Smooth muscle cell (in vitro differentiated cells): ENCODE measurements around the gene GNS. TPM values are rescaled to one million over a fixed set of nuclear protein-coding genes. Genes with fewer than 3 reads are reported as not detected.

Source experiments
- DNase-seq: peaks from one replicate; lab custom pipeline; 2025; ENCODE audit not compliant: unreplicated experiment; lab: John Stamatoyannopoulos, UW
- H2AFZ ChIP-seq: fragments of 200-600 bp; sonication (generic); 2 replicates; pipeline ENCODE4 v1.6.0; 2016; ENCODE audit warnings: antibody characterized with exemption, low read depth, mild to moderate bottlenecking
- H3F3A ChIP-seq: fragments of 200-600 bp; sonication (generic); 2 replicates; pipeline ENCODE4 v1.6.0; 2017; ENCODE audit warnings: antibody characterized with exemption, low read depth
- H3K27ac ChIP-seq: fragments of 200-600 bp; sonication (generic); 2 replicates; pipeline ENCODE4 v1.5.1; 2016; ENCODE audit warnings: low read depth, mild to moderate bottlenecking
- H3K27me3 ChIP-seq: fragments of 200-600 bp; sonication (generic); 2 replicates; pipeline ENCODE4 v1.6.1; 2016; ENCODE audit warnings: low read depth, mild to moderate bottlenecking
- H3K36me3 ChIP-seq: fragments of 200-600 bp; sonication (generic); 2 replicates; pipeline ENCODE4 v1.5.1; 2016; ENCODE audit warnings: low read depth
- H3K4me1 ChIP-seq: fragments of 200-600 bp; sonication (generic); 2 replicates; pipeline ENCODE4 v1.5.1; 2016; ENCODE audit warnings: low read depth
- H3K4me2 ChIP-seq: fragments of 200-600 bp; sonication (generic); 2 replicates; pipeline ENCODE4 v1.6.0; 2016; ENCODE audit warnings: mild to moderate bottlenecking
- H3K4me3 ChIP-seq: fragments of 200-600 bp; sonication (generic); 2 replicates; pipeline ENCODE4 v1.5.1; 2016; ENCODE audit warnings: mild to moderate bottlenecking
- H3K79me2 ChIP-seq: fragments of 200-600 bp; sonication (generic); 2 replicates; pipeline ENCODE4 v1.6.0; 2016; ENCODE audit warnings: low read depth, mild to moderate bottlenecking
- H3K9ac ChIP-seq: fragments of 200-600 bp; sonication (generic); 2 replicates; pipeline ENCODE4 v1.6.0; 2016; ENCODE audit warnings: low read depth
- H3K9me3 ChIP-seq: fragments of 200-600 bp; sonication (generic); replicated peaks from 2 replicates; pipeline ENCODE4 v1.5.1; 2016; ENCODE audit warnings: low read depth
- H4K20me1 ChIP-seq: fragments of 200-600 bp; sonication (generic); 2 replicates; pipeline ENCODE4 v1.6.0; 2016; ENCODE audit warnings: low read depth
- CTCF ChIP-seq: fragments of 200-600 bp; sonication (generic); IDR thresholded peaks from 2 replicates; pipeline ENCODE4 v1.5.1; 2017; ENCODE audit warnings: borderline replicate concordance, mild to moderate bottlenecking, antibody characterized with exemption; ENCODE audit not compliant: insufficient read depth, poor library complexity, severe bottlenecking
- WGBS: methylation state at CpG from one replicate; pipeline ENCODE4 v1.1.7; 2016; ENCODE audit warnings: low lambda C conversion rate; 5-methylcytosine and 5-hydroxymethylcytosine counted together
- polyA plus RNA-seq: library from polyadenylated mRNA; unstranded; fragments of >200 nt; fragmentation: Nextera tagmentation; extraction: Ambion mirVana; gene quantifications from 2 replicates; pipeline ENCODE4 v1.2.1, GENCODE V29; 2016
- total RNA-seq: library from RNA; depleted of rRNA; stranded (reverse); fragments of >200 nt; gene quantifications from 2 replicates; pipeline ENCODE4 v1.2.3, GENCODE V29; 2014

GNS gene
- total and polyA plus RNA-seq, 2 experiments from 2014 or later, result 36.4 to 64.9 TPM

GRCh38 chr12:64785838-64786237 lies 26.6 kb upstream of the GNS start:
- Histone ChIP-seq H3K9ac (no peak overlapping the region), H3F3A (no peaks in the 10 kb centered on the region), H3K27ac (no peak overlapping the region), H3K36me3 (no peaks in the 10 kb centered on the region), H3K79me2 (no peaks in the 10 kb centered on the region), H4K20me1 (no peaks in the 10 kb centered on the region), H3K4me2 (no peak overlapping the region), H2AFZ (no peak overlapping the region), H3K4me1 (peaks cover 13% of the 10 kb centered on the region), H3K9me3 (no peaks in the 10 kb centered on the region), H3K27me3 (peaks cover 43% of the 10 kb centered on the region), H3K4me3 (no peak overlapping the region)
- no peak for TF ChIP-seq CTCF
- 92% methylated on average over 6 of the region's 6 CpGs for WGBS
- no peak for DNase-seq

GRCh38 chr12:64782191-64782876 lies 23.1 kb upstream of the GNS start:
- DNase-seq, result no peak
- Histone ChIP-seq H3K4me2 (no peak overlapping the region), H3K4me3 (no peak overlapping the region), H3K9me3 (no peaks in the 10 kb centered on the region), H2AFZ (no peak overlapping the region), H3K79me2 (no peaks in the 10 kb centered on the region), H3K4me1 (peaks cover 20% of the 10 kb centered on the region), H3K27ac (no peak overlapping the region), H4K20me1 (no peaks in the 10 kb centered on the region), H3K36me3 (no peaks in the 10 kb centered on the region), H3K27me3 (peaks cover 77% of the 10 kb centered on the region), H3F3A (no peaks in the 10 kb centered on the region), H3K9ac (no peak overlapping the region)
- no peak for TF ChIP-seq CTCF
- WGBS, result 87% methylated on average over 6 of the region's 6 CpGs

- no peaks in the 10 kb centered on the region for H4K20me1 ChIP-seq
- 13% methylated on average over 39 of the region's 39 CpGs for WGBS
- H3K79me2 ChIP-seq, result no peaks in the 10 kb centered on the region
- no peak for TF ChIP-seq CTCF
- no peaks in the 10 kb centered on the region for H3F3A ChIP-seq
- no peaks in the 10 kb centered on the region for H3K9me3 ChIP-seq
- no peaks in the 10 kb centered on the region for H3K36me3 ChIP-seq
- H3K27ac ChIP-seq, result no peak overlapping the region
- no peak for DNase-seq
- H3K4me3 ChIP-seq, result peak overlapping the region; percentile 53
- no peak overlapping the region for H3K9ac ChIP-seq
- peak overlapping the region; percentile 84 for H2AFZ ChIP-seq
- peak overlapping the region; percentile 89 for H3K4me2 ChIP-seq
- peaks cover 85% of the 10 kb centered on the region for H3K27me3 ChIP-seq
- peaks cover 20% of the 10 kb centered on the region for H3K4me1 ChIP-seq
Measured at GRCh38 chr12:64781280-64782190, 22.3 kb upstream of the GNS start.
